Type B pancreatic cell (in vitro differentiated cells): ENCODE results near the gene COMT. TPM values are rescaled to one million over a fixed set of nuclear protein-coding genes. Genes with fewer than 3 reads are reported as not detected.

Experiments
- DNase-seq: peaks from one replicate; pipeline ENCODE4 v3.0.0; 2021; ENCODE audit warnings: mixed read lengths; ENCODE audit not compliant: unreplicated experiment; ENCODE audit errors: extremely low spot score
- H3K27ac Mint-ChIP-seq: 2 replicates; pipeline ENCODE4 v1.8.0; 2021; ENCODE audit warnings: mild to moderate bottlenecking, mixed read lengths
- H3K27me3 Mint-ChIP-seq: 2 replicates; pipeline ENCODE4 v1.8.0; 2021; ENCODE audit warnings: mixed read lengths
- H3K36me3 Mint-ChIP-seq: 2 replicates; pipeline ENCODE4 v1.8.0; 2021; ENCODE audit warnings: mixed read lengths
- H3K4me1 Mint-ChIP-seq: one replicate; pipeline ENCODE4 v1.8.0; 2021; ENCODE audit warnings: mixed read lengths; ENCODE audit not compliant: unreplicated experiment
- H3K4me3 Mint-ChIP-seq: 2 replicates; pipeline ENCODE4 v1.8.0; 2021; ENCODE audit warnings: mild to moderate bottlenecking, mixed read lengths
- H3K9me3 Mint-ChIP-seq: 2 replicates; pipeline ENCODE4 v1.8.0; 2021; ENCODE audit warnings: mixed read lengths
- total RNA-seq: library from RNA; stranded (reverse); gene quantifications from 2 replicates; pipeline ENCODE4 v1.2.1, GENCODE V29; 2021; ENCODE audit warnings: low replicate concordance
- TF ChIP-seq, protein P1 (sequence below): fragments of 200-600 bp; sonication (generic); conservative IDR thresholded peaks from 2 replicates; pipeline ENCODE4 v1.5.0; 2021; ENCODE audit warnings: antibody characterized with exemption, mild to moderate bottlenecking

Gene COMT
- total RNA-seq, 1 donor from 2014 or later: 87.4 TPM

DNA sequence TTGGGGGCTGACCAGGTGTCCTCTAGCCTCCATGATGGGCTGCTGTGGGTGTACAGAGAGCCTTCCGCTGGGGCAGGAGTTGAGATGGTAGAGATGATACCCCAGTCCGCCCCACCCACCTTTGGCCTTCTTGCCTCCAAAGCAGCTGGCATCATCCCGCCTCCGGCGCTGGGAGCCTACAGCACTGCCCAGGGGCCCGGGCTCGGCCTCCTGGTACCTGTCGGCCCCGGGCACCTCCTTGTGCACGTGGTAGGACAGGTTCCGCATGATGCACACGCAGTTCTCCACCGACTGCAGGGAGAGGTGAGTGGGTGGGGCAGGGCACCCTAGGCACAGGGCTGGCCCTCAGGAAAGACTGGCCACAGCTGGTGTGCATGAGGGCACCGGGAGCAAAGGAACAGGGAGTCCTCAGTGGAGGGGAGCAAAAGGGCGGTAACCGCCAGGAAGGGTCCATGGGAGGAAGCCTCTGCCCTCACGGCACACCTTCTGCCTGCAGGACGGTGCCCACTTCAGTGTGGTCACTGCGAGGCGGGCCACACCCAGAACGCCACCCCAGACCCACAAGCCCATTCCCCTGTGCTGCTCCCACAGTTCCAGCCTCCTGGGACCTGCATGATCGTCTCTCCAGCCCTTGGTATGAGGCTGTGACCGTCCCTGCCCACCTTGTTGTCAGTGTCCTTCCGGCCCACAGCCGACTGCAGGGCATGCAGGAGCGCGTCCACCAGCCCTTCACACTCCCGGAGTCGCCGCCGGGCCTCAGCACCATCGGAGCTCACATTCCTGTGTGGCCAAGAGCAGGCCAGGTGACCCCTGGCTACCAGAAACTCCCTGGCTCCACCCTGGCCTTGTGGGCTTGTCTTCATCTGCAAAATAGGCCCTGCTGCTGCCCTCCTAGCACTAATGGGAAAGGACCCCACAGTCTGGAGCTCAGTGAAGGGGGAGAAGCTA lies 36.0 kb downstream of the COMT start:
- Mint-ChIP-seq H3K27me3 (no peaks in the 10 kb centered on the region), H3K9me3 (no peaks in the 10 kb centered on the region), H3K27ac (no peak overlapping the region), H3K4me1 (peaks cover 12% of the 10 kb centered on the region), H3K36me3 (no peaks in the 10 kb centered on the region), H3K4me3 (no peak overlapping the region)
- no peak for DNase-seq
- TF ChIP-seq, protein P1, sequence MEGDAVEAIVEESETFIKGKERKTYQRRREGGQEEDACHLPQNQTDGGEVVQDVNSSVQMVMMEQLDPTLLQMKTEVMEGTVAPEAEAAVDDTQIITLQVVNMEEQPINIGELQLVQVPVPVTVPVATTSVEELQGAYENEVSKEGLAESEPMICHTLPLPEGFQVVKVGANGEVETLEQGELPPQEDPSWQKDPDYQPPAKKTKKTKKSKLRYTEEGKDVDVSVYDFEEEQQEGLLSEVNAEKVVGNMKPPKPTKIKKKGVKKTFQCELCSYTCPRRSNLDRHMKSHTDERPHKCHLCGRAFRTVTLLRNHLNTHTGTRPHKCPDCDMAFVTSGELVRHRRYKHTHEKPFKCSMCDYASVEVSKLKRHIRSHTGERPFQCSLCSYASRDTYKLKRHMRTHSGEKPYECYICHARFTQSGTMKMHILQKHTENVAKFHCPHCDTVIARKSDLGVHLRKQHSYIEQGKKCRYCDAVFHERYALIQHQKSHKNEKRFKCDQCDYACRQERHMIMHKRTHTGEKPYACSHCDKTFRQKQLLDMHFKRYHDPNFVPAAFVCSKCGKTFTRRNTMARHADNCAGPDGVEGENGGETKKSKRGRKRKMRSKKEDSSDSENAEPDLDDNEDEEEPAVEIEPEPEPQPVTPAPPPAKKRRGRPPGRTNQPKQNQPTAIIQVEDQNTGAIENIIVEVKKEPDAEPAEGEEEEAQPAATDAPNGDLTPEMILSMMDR: no peak

DNA sequence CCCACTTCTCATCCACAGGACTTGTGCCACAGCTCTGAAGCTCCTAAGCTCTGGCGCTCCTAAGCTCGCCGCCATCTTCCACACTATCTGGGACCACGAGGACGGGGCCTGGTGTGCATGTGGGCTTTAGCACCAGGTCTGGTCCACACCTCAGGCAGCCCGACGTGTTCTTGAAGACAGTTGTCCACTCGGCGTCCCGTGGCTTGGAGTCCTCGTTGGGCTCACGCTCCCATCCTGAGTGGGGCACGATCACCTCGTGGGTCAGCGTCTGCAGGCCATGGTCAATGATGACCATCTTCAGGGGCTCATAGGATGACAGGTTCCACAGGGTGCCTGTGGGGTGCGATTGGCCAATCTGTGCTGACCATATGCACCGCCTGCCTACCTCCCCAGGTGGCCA lies 37.2 kb downstream of the COMT start:
- H3K27ac Mint-ChIP-seq: no peak overlapping the region
- H3K4me1 Mint-ChIP-seq: peaks cover 12% of the 10 kb centered on the region
- DNase-seq: no peak
- H3K27me3 Mint-ChIP-seq: no peaks in the 10 kb centered on the region
- no peaks in the 10 kb centered on the region for H3K36me3 Mint-ChIP-seq
- H3K9me3 Mint-ChIP-seq: no peaks in the 10 kb centered on the region
- TF ChIP-seq, protein P1: no peak
- no peak overlapping the region for H3K4me3 Mint-ChIP-seq

DNA sequence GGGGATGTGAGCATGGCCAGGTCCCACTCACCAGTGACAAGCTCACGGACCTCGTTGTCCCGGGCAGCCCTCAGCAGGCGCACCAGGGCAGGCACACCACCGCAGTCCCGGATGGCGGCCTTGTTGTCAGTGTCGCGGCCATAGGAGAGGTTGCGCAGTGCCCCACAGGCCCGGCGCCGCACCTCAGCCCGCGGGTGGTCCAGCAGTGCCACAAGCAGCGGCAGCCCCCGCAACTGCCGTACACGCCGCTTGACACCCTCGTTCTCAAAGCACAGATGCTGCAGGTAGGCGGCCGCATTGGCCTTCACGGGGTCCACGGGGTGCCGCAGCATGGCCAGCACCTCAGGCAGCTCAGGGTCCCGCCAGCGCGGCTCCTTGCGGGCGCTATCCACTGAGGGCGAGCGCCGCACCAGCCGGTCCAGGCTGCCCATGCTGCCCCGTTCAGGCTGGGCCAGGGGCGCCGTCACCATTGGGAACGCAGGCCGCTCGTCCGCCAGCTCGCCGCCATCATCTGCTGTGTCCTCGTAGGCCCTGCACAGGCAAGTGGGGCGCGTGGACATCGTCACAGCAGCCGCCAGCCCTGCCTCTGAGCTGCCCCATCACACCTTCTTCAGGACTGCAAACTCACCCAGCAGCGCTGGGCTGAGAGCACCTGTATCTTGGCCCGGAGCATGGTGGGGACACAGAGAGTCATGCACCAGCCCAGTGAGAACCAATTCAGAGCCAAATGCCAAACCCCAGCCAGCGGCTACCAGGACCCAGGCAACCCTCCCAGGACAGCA lies 38.3 kb downstream of the COMT start:
- Mint-ChIP-seq H3K4me1 (peaks cover 7% of the 10 kb centered on the region), H3K27me3 (no peaks in the 10 kb centered on the region), H3K4me3 (no peak overlapping the region), H3K9me3 (no peaks in the 10 kb centered on the region), H3K36me3 (no peaks in the 10 kb centered on the region), H3K27ac (no peak overlapping the region)
- TF ChIP-seq, protein P1: no peak
- DNase-seq: no peak

DNA sequence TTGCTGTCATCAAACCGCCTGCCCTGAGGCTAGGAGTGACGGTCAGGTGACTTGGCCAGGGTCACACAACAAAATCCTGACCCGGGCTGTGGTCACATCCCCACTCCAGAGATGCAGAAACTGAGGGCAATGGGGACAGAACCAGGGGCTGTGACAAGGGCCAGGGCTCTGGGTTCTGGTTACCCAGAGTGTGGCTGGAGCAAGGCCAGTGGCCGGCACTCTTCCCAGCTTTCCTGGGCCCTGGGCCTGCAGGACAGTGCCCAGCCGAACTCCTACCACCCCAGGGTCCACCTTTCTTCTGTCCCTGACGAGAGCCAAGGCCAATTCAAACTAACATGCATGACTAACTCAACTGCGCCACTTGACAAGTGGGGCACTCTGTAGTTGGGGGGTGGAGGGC lies 39.2 kb downstream of the COMT start:
- TF ChIP-seq, protein P1: no peak
- H3K36me3 Mint-ChIP-seq: no peaks in the 10 kb centered on the region
- no peaks in the 10 kb centered on the region for H3K27me3 Mint-ChIP-seq
- DNase-seq: no peak
- H3K9me3 Mint-ChIP-seq: no peaks in the 10 kb centered on the region
- no peak overlapping the region for H3K27ac Mint-ChIP-seq
- H3K4me3 Mint-ChIP-seq: no peak overlapping the region
- no peaks in the 10 kb centered on the region for H3K4me1 Mint-ChIP-seq

DNA sequence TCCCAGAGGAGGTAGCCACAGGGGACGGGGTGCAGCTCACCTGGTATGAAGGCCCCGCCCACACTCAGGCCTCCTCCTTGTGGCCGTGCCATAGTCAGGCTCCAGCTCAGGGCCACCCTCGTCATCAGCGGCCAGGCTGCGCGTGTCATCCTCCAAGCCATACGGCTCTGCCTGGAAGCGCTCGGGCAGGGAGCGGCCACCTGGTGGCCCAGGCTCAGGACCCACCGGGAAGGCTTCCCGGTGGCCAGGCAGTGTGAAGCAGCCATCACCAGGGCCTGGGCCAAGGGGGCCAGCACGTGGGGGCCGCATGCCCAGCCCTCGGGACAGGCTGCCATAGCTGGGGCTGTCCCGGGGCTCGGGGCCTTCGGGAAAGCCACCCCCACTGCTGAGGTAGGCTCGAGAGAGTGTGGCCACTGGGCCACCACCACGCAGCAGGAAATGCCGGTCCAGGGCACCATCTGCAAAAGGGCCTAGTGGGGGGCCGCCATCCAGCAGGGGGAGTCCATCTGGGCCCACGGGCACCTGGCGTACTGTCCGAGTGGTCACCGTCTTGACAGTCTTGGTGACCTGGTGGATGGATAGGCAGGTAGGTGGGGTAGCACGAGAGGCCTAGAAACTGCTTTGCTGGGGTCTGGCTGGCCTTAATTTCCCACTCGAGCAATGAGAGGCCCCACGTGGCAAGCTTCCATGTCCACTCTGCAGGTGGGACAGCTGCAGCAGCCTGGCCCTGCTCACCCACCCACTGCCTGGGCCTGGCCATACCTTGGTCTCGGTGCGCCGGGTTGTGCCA lies 39.8 kb downstream of the COMT start:
- Mint-ChIP-seq H3K4me3 (no peak overlapping the region), H3K27me3 (no peaks in the 10 kb centered on the region), H3K9me3 (no peaks in the 10 kb centered on the region), H3K36me3 (no peaks in the 10 kb centered on the region), H3K27ac (no peak overlapping the region), H3K4me1 (no peaks in the 10 kb centered on the region)
- DNase-seq: no peak
- TF ChIP-seq, protein P1: no peak
